Ishikawa (cell line): Measurements from ENCODE around the gene MGP.

Experiments used
- CEBPB ChIP-seq: IDR thresholded peaks from 2 replicates; pipeline ENCODE4 v1.6.1; 2012
- CREB1 ChIP-seq: IDR thresholded peaks from 2 replicates; pipeline ENCODE4 v1.6.1; 2012; ENCODE audit warnings: low read depth
- EGR1 ChIP-seq: IDR thresholded peaks from 2 replicates; pipeline ENCODE4 v1.6.1; 2012
- EP300 ChIP-seq: IDR thresholded peaks from 2 replicates; pipeline ENCODE4 v1.6.1; 2012; ENCODE audit warnings: borderline replicate concordance
- FOXM1 ChIP-seq: IDR thresholded peaks from 2 replicates; pipeline ENCODE4 v1.6.1; 2012; ENCODE audit warnings: low read depth, borderline replicate concordance
- NFIC ChIP-seq: IDR thresholded peaks from 2 replicates; pipeline ENCODE4 v1.6.1; 2012
- RAD21 ChIP-seq: IDR thresholded peaks from 2 replicates; pipeline ENCODE4 v1.6.1; 2012; ENCODE audit warnings: low read depth
- TAF1 ChIP-seq: IDR thresholded peaks from 2 replicates; pipeline ENCODE4 v1.6.1; 2012; ENCODE audit warnings: low read depth, mild to moderate bottlenecking
- TCF12 ChIP-seq: IDR thresholded peaks from 2 replicates; pipeline ENCODE4 v1.6.1; 2012; ENCODE audit warnings: low read depth
- TEAD4 ChIP-seq: IDR thresholded peaks from 2 replicates; pipeline ENCODE4 v1.6.1; 2012
- YY1 ChIP-seq: IDR thresholded peaks from 2 replicates; pipeline ENCODE4 v1.6.1; 2012; ENCODE audit warnings: low read depth
- ZBTB7A ChIP-seq: IDR thresholded peaks from 2 replicates; pipeline ENCODE4 v1.6.1; 2012; ENCODE audit warnings: low read depth
- TF ChIP-seq, protein P1 (sequence below): IDR thresholded peaks from 2 replicates; pipeline ENCODE4 v1.6.1; 2012
- TF ChIP-seq, protein P2 (sequence below): IDR thresholded peaks from 2 replicates; pipeline ENCODE4 v1.6.1; 2012
- TF ChIP-seq, protein P3 (sequence below): IDR thresholded peaks from 2 replicates; pipeline ENCODE4 v1.6.1; 2012; ENCODE audit warnings: low read depth, mild to moderate bottlenecking

MGP gene

GRCh38 chr12:14931359-14931758 lies 45.7 kb upstream of the MGP start:
- no peak for TF ChIP-seq ZBTB7A
- no peak for TF ChIP-seq RAD21
- TF ChIP-seq, protein P1, sequence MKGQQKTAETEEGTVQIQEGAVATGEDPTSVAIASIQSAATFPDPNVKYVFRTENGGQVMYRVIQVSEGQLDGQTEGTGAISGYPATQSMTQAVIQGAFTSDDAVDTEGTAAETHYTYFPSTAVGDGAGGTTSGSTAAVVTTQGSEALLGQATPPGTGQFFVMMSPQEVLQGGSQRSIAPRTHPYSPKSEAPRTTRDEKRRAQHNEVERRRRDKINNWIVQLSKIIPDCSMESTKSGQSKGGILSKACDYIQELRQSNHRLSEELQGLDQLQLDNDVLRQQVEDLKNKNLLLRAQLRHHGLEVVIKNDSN, result no peak
- TF ChIP-seq, protein P2, sequence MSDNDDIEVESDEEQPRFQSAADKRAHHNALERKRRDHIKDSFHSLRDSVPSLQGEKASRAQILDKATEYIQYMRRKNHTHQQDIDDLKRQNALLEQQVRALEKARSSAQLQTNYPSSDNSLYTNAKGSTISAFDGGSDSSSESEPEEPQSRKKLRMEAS, result no peak
- no peak for TF ChIP-seq CREB1
- TF ChIP-seq, protein P3, sequence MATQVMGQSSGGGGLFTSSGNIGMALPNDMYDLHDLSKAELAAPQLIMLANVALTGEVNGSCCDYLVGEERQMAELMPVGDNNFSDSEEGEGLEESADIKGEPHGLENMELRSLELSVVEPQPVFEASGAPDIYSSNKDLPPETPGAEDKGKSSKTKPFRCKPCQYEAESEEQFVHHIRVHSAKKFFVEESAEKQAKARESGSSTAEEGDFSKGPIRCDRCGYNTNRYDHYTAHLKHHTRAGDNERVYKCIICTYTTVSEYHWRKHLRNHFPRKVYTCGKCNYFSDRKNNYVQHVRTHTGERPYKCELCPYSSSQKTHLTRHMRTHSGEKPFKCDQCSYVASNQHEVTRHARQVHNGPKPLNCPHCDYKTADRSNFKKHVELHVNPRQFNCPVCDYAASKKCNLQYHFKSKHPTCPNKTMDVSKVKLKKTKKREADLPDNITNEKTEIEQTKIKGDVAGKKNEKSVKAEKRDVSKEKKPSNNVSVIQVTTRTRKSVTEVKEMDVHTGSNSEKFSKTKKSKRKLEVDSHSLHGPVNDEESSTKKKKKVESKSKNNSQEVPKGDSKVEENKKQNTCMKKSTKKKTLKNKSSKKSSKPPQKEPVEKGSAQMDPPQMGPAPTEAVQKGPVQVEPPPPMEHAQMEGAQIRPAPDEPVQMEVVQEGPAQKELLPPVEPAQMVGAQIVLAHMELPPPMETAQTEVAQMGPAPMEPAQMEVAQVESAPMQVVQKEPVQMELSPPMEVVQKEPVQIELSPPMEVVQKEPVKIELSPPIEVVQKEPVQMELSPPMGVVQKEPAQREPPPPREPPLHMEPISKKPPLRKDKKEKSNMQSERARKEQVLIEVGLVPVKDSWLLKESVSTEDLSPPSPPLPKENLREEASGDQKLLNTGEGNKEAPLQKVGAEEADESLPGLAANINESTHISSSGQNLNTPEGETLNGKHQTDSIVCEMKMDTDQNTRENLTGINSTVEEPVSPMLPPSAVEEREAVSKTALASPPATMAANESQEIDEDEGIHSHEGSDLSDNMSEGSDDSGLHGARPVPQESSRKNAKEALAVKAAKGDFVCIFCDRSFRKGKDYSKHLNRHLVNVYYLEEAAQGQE, result no peak
- no peak for TF ChIP-seq CEBPB
- TF ChIP-seq FOXM1, result no peak
- TF ChIP-seq NFIC, result no peak
- TF ChIP-seq TAF1, result no peak
- no peak for TF ChIP-seq TEAD4
- no peak for TF ChIP-seq TCF12
- TF ChIP-seq YY1, result no peak
- TF ChIP-seq EGR1, result no peak

DNA sequence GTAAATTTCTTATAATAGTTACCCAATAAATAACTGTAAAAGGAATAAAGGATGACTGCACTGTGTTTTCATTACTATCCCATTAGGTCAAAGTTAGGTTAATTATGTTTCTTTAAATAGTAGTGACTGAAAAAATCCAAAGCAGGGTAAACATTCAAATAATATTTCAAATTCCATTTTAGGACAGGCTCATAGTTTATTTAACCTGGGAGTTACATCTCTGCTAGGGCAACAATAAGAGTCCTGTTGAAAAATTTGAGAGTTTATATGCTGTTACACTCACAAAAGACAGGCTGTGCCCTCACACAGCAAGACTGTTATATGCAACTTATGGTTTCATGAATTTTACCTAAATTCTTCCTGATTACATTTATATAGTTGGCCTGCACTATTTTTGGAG lies 44.6 kb upstream of the MGP start:
- no peak for TF ChIP-seq TCF12
- TF ChIP-seq RAD21, result peak; percentile 11; the same call in 1 of the 2 replicates

GRCh38 chr12:14928931-14929330 lies 43.3 kb upstream of the MGP start:
- TF ChIP-seq TAF1 (no peak), EP300 (peak; percentile 80; the same call in 1 of the 2 replicates), EGR1 (no peak), CEBPB (peak; percentile 47; the same call in 1 of the 2 replicates), NFIC (peak; percentile 78), TEAD4 (peak; percentile 90), CREB1 (no peak), RAD21 (peak; percentile 32; the same call in 1 of the 2 replicates), ZBTB7A (no peak), FOXM1 (peak; percentile 89), TCF12 (peak; percentile 90), YY1 (peak; percentile 74)
- TF ChIP-seq, protein P2, result peak; percentile 76
- TF ChIP-seq, protein P1, result no peak
- TF ChIP-seq, protein P3, result peak; percentile 29; the same call in 1 of the 2 replicates

DNA sequence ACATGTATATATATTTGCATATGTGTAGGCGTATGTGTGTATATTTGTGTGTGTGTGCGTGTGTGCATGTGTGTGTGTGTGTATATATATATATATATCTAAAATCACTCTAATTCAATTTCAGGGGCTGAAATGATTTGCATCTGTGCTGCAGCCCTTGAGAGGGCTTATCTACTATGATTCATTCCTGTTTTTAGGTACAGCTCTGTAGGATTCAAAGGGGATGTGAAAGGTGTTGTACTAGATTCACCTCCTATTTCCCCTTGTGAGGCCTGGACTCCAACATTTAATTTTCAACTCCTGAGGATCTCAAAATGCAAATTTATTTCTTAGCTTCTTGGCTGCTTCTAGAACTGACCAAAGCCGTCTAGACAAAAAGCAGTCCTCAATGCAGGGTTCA lies 41.6 kb upstream of the MGP start:
- no peak for TF ChIP-seq CEBPB
- no peak for TF ChIP-seq TEAD4
- no peak for TF ChIP-seq RAD21
- TF ChIP-seq YY1, result no peak
- TF ChIP-seq, protein P1, result no peak
- TF ChIP-seq, protein P3, result no peak
- TF ChIP-seq TCF12, result no peak
- TF ChIP-seq EP300, result no peak
- TF ChIP-seq, protein P2, result no peak
- no peak for TF ChIP-seq FOXM1
- TF ChIP-seq TAF1, result no peak
- TF ChIP-seq EGR1, result no peak
- TF ChIP-seq NFIC, result no peak
- TF ChIP-seq ZBTB7A, result no peak
- no peak for TF ChIP-seq CREB1
